Bronchial epithelial cell (primary cell): Measurements from ENCODE around the gene DMAC1. TPM values are rescaled to one million over a fixed set of nuclear protein-coding genes. Genes with fewer than 3 reads are reported as not detected.

Experiments used
- DNase-seq: peaks from one replicate; pipeline ENCODE4 v3.0.0-alpha.2; 2010; ENCODE audit warnings: low read depth
- FAIRE-seq: peaks from 2 replicates; lab custom pipeline; 2011; peaks lifted over from hg19 to GRCh38; lab: Jason Lieb, UNC
- H3K27me3 ChIP-seq: 2 replicates; pipeline ENCODE4 v1.5.1; 2011; ENCODE audit warnings: low read length; ENCODE audit not compliant: control insufficient read depth, insufficient read depth
- H3K36me3 ChIP-seq: 2 replicates; pipeline ENCODE4 v1.5.1; 2011; ENCODE audit warnings: low read length; ENCODE audit not compliant: control insufficient read depth, insufficient read depth
- H3K4me3 ChIP-seq: 2 replicates; pipeline ENCODE4 v1.5.1; 2011; ENCODE audit warnings: mild to moderate bottlenecking, low read depth, low read length, control low read depth
- total RNA-seq: library from RNA; depleted of rRNA; stranded (reverse); fragments of >200 nt; gene quantifications from 2 replicates; pipeline ENCODE4 v1.2.1, GENCODE V29; 2014
- TF ChIP-seq, protein P1 (sequence below): IDR thresholded peaks from 2 replicates; pipeline ENCODE4 v1.5.1; 2011; ENCODE audit warnings: mild to moderate bottlenecking, moderate library complexity, low read length, control low read depth, inconsistent platforms; ENCODE audit not compliant: insufficient read depth, severe bottlenecking

Gene DMAC1
- total RNA-seq, 1 donor from 2014 or later = 10.8 TPM

DNA sequence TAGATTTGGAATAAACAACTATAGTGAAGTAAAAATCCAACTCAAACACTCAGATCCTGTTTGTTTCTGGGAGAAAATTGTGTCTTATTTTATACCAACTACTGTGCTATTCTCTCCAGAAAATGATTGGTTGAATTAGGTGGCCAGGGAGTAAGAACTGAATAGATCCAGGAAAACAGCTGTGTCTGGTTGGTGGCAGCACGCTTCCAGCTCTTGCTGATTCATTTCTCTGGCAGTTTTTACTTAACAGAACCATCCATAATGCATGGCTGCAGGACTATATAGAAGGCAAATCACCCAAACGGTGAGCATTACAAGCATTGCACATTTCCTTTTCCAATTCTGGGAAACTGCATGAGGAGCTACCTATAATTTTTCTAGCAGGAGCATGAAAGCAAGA lies 29.5 kb downstream of the DMAC1 start:
- Histone ChIP-seq H3K4me3 (no peak overlapping the region), H3K36me3 (no peaks in the 10 kb centered on the region), H3K27me3 (no peaks in the 10 kb centered on the region)
- no peak for FAIRE-seq
- DNase-seq = no peak
- TF ChIP-seq, protein P1, sequence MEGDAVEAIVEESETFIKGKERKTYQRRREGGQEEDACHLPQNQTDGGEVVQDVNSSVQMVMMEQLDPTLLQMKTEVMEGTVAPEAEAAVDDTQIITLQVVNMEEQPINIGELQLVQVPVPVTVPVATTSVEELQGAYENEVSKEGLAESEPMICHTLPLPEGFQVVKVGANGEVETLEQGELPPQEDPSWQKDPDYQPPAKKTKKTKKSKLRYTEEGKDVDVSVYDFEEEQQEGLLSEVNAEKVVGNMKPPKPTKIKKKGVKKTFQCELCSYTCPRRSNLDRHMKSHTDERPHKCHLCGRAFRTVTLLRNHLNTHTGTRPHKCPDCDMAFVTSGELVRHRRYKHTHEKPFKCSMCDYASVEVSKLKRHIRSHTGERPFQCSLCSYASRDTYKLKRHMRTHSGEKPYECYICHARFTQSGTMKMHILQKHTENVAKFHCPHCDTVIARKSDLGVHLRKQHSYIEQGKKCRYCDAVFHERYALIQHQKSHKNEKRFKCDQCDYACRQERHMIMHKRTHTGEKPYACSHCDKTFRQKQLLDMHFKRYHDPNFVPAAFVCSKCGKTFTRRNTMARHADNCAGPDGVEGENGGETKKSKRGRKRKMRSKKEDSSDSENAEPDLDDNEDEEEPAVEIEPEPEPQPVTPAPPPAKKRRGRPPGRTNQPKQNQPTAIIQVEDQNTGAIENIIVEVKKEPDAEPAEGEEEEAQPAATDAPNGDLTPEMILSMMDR = no peak

DNA sequence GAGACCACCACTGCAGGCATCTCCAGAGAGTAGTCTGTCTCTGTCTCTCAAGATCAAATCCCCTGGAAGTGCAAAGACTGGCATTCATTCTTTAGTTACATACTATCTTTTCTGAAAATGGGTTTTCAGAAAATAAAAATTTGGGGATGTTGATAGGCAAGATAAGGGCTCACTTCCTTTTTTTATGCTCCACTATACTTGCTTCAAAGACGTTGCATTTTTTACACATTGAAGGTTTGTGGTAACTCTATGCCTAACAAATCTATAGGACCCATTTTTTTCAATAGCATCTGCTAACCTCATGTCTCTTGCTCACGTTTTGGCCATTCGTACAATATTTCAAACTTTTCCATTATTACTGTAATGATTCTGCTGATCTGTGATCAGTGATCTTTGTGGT lies 37.0 kb downstream of the DMAC1 start:
- TF ChIP-seq, protein P1 = no peak
- H3K36me3 ChIP-seq = no peaks in the 10 kb centered on the region
- H3K4me3 ChIP-seq = no peak overlapping the region
- FAIRE-seq (no peak), DNase-seq (no peak)
- no peaks in the 10 kb centered on the region for H3K27me3 ChIP-seq

DNA sequence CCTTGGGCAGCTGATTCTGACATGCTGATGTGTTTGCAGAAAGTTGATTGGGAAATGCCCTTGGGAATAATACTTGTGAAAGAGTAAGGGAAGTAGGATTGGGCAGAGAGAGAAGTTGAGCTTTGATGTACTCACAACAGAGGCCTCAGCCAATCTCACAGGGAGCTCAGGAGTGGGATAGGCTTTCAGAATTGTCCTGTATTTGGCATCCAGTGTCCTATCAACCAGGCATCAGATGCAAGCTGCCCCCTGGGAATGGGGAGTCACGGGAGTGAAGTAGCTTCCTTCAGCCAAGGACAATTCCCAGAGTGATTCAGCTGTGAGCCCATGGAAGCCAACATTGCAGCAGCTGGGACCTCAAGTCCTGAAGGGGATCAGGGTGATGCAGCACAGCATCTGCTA lies 39.6 kb downstream of the DMAC1 start:
- Histone ChIP-seq H3K27me3 (no peaks in the 10 kb centered on the region), H3K36me3 (no peaks in the 10 kb centered on the region), H3K4me3 (no peak overlapping the region)
- no peak for FAIRE-seq
- no peak for DNase-seq
- TF ChIP-seq, protein P1 = no peak

DNA sequence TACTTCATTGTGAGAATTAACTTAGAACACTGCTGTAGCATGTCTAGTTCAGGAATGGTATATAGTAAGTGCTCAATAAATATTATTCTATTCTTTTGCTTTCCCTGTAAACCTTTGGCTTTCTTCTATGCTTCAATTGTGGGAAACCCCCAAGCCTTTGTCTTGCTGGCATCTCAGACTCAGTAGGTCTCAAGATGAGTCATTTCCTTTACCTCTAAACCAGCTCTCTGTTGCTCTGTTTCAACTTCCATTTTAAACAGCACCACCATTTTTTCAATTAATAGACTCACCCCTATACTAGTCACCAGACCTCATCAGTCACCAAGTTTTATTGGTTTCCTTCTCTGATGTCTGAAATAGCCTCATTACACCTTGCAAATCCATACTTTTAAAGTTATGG lies 43.5 kb downstream of the DMAC1 start:
- no peak overlapping the region for H3K4me3 ChIP-seq
- FAIRE-seq = no peak

DNA sequence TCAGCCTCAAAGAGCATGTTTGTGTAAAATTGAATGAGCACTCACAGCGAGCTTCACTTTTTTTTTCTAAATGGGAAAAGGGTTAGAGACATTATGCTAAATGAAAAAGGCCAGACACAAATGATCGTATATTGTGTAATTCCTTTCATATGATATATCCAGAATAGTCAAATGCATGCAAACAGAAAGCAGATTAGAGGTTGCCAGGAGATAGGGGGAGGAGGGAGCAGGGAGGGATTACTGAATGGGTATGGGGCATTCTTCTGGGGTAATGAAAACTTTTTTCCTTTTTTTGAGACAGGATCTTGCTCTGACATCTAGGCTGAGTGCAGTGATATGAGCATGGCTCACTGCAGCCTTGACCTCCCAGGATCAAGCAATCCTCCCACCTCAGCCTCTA lies 47.1 kb downstream of the DMAC1 start:
- TF ChIP-seq, protein P1 = no peak
- no peak for DNase-seq
- Histone ChIP-seq H3K27me3 (no peaks in the 10 kb centered on the region), H3K4me3 (no peak overlapping the region), H3K36me3 (no peaks in the 10 kb centered on the region)
- FAIRE-seq = no peak

More for the DNA sequence above, 43.5 kb downstream of the DMAC1 start:
- peak; percentile 77 for DNase-seq
- TF ChIP-seq, protein P1 = no peak
- no peaks in the 10 kb centered on the region for H3K27me3 ChIP-seq
- H3K36me3 ChIP-seq = no peaks in the 10 kb centered on the region
